ENCODE data around the gene VASP. TPM values are rescaled to one million over a fixed set of nuclear protein-coding genes. Genes with fewer than 3 reads are reported as not detected.

Gene VASP
- total and polyA plus RNA-seq, 9 of the 15 experiments (the other 6 are each of a cell fraction or from before 2014, with no cell fraction given): 16.7 to 261 (median 112) TPM

- Histone ChIP-seq H3K4me1 (replicated peaks in 1 of 2; ENCODE audit: control insufficient read depth in 2 of 2, insufficient read depth in 2 of 2, low read length in 2 of 2) (peaks cover 3 to 21% of the 10 kb centered on the region in 2 experiments; a peak in 3 of 5 replicates), H3K9ac (ENCODE audit: insufficient read depth in 1 of 2, low read depth in 2 of 2, low read length in 2 of 2) (peak overlapping the region in 1 of 2 experiments; percentile 37; a peak in 2 of 4 replicates), H4K20me1 (replicated peaks; ENCODE audit: control insufficient read depth, insufficient read depth, low read length) (peaks cover 10% of the 10 kb centered on the region), H3K9me3 (replicated peaks; ENCODE audit: control insufficient read depth, insufficient read depth, low read depth, low read length) (peaks cover 1% of the 10 kb centered on the region; the same call in 1 of the 2 replicates), H3K27me3 (ENCODE audit: control insufficient read depth in 2 of 2, insufficient read depth in 2 of 2, low read length in 2 of 2) (no peaks in the 10 kb centered on the region), H3K4me2 (ENCODE audit: insufficient read depth, low read length) (peak overlapping the region; percentile 7; the same call in 1 of the 2 replicates), H2AFZ (ENCODE audit: low read depth, low read length) (no peak overlapping the region), H3K4me3 (no peak overlapping the region), H3K27ac (ENCODE audit: extremely low read depth, low read depth, low read length) (peak overlapping the region; percentile 42; the same call in 2 of the 3 replicates), H3K36me3 (ENCODE audit: control insufficient read depth, insufficient read depth, low read length) (peaks cover 52% of the 10 kb centered on the region), H3K9me1 (ENCODE audit: control insufficient read depth, insufficient read depth, low read length) (peaks cover 5% of the 10 kb centered on the region), H3K79me2 (ENCODE audit: control insufficient read depth, insufficient read depth, low read length) (no peaks in the 10 kb centered on the region)
- ATAC-seq (peak; percentile 52), DNase-seq (ENCODE audit: extremely low read depth in 1 of 4, low spot score in 3 of 4) (peak; percentile 44 to 74 (median 58)), FAIRE-seq (peak; percentile 51)
- CTCF ChIA-PET (ENCODE audit: low intra/inter-chr PET ratio): no interaction called here
- BruUV-seq (replicated peaks): no TSS peak
- POLR2A ChIA-PET: interaction anchor here (0.6 to 1.4 kb wide), 4 partner anchors 11 to 143 kb away, joined by 3 read pairs; no protein-coding TSS in a partner anchor
- in situ Hi-C loops (cut with MboI) (no loop called here), intact Hi-C loops (cut with micrococcal nuclease) (no loop called here)
- 58% methylated on average over 13 of the region's 17 CpGs for WGBS (ENCODE audit: insufficient coverage, low coverage, missing lambda C conversion rate)
- TF ChIP-seq TCF7L2 (IDR thresholded peaks at IDR 0.05; ENCODE audit: low read depth, low read length) (peak; percentile 70; the same call in 1 of the 2 replicates), SNAPC5 (CRISPR knock-in tag; IDR thresholded peaks at IDR 0.05) (no peak), MEIS2 (IDR thresholded peaks at IDR 0.05; ENCODE audit: partially characterized antibody) (peak; percentile 86), HOXB6 (CRISPR knock-in tag; IDR thresholded peaks at IDR 0.05; ENCODE audit: borderline replicate concordance) (0 out of 2 replicates have a peak, but pooled peaks have one; percentile 5), SMAD3 (CRISPR knock-in tag; conservative IDR thresholded peaks at IDR 0.05) (no peak), POLR2B (IDR thresholded peaks at IDR 0.05; ENCODE audit: low read depth, partially characterized antibody) (peak; percentile 79), NONO (IDR thresholded peaks at IDR 0.05; ENCODE audit: low read depth in 2 of 2, low read length in 1 of 2) (0 out of 4 replicates have a peak, but pooled peaks of 1 of the 2 experiments have one; percentile 10), ZNF589 (CRISPR knock-in tag; IDR thresholded peaks at IDR 0.05; ENCODE audit: low read depth) (no peak), MBD2 (IDR thresholded peaks at IDR 0.05; ENCODE audit: borderline replicate concordance, low read depth) (peak; percentile 44; the same call in 1 of the 2 replicates), PPARD (CRISPR knock-in tag; IDR thresholded peaks at IDR 0.05) (no peak), POLR2H (tag; IDR thresholded peaks at IDR 0.05; ENCODE audit: low read depth) (peak; percentile 65; the same call in 1 of the 2 replicates), POLR2A (conservative IDR thresholded peaks at IDR 0.05) (peak; percentile 83), CREB1 (IDR thresholded peaks at IDR 0.05) (peak; percentile 13; the same call in 1 of the 2 replicates), CREB1 (CRISPR knock-in tag; IDR thresholded peaks at IDR 0.05) (no peak), PRDM10 (IDR thresholded peaks at IDR 0.05; ENCODE audit: partially characterized antibody) (peak; percentile 98), PHF8 (IDR thresholded peaks at IDR 0.05; ENCODE audit: borderline replicate concordance, low read length) (no peak), KAT2B (IDR thresholded peaks at IDR 0.05; ENCODE audit: low read depth, low read length) (no peak), DPF2 (IDR thresholded peaks at IDR 0.05) (0 out of 2 replicates have a peak, but pooled peaks have one; percentile 38), SMC3 (conservative IDR thresholded peaks at IDR 0.05; ENCODE audit: insufficient read depth, low read depth, low read length) (no peak)
Observed at GRCh38 chr19:45528149-45528743, 21.0 kb downstream of the VASP start.

Data from K562 (cell line).